C4-2B (cell line): ENCODE results near the gene TTLL5.

Experiments used
- ZFX ChIP-seq: fragments of 450-650 bp; IDR thresholded peaks from 2 replicates; pipeline ENCODE4 v1.6.1; 2017
- TF ChIP-seq, protein P1 (sequence below): fragments of 450-650 bp; conservative IDR thresholded peaks from 2 replicates; pipeline ENCODE4 v1.5.1; 2017; ENCODE audit warnings: mild to moderate bottlenecking

DNA sequence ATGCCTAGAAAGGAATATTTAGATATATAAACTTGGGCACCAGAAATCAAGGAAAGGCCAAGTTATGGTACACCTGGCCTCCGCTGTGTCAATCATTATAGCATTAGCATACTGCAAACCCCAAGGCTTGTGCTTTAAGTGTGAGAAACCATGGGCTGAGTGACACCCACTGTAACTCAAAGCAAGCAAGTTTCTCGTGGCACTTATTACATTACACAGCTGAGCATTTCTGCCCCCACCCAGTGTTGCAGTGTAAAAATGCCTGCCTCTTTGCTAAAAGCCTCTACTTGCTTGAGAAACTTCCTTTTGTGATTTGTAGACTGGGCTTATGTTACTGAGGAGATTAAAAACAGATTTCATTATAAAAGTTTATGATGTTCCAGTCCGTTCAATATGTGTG is 198.7 kb downstream of the TTLL5 start:
- TF ChIP-seq, protein P1, sequence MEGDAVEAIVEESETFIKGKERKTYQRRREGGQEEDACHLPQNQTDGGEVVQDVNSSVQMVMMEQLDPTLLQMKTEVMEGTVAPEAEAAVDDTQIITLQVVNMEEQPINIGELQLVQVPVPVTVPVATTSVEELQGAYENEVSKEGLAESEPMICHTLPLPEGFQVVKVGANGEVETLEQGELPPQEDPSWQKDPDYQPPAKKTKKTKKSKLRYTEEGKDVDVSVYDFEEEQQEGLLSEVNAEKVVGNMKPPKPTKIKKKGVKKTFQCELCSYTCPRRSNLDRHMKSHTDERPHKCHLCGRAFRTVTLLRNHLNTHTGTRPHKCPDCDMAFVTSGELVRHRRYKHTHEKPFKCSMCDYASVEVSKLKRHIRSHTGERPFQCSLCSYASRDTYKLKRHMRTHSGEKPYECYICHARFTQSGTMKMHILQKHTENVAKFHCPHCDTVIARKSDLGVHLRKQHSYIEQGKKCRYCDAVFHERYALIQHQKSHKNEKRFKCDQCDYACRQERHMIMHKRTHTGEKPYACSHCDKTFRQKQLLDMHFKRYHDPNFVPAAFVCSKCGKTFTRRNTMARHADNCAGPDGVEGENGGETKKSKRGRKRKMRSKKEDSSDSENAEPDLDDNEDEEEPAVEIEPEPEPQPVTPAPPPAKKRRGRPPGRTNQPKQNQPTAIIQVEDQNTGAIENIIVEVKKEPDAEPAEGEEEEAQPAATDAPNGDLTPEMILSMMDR, result no peak
- TF ChIP-seq ZFX, result no peak
